ES-I3 (cell line): ENCODE data around the gene NCKAP5.

ENCODE experiments used
- H3K36me3 ChIP-seq: 2 replicates; pipeline ENCODE4 v1.6.1; 2013; ENCODE audit warnings: mild to moderate bottlenecking, low read length, control low read depth, moderate library complexity; ENCODE audit not compliant: insufficient read depth
- H3K4me1 ChIP-seq: 2 replicates; pipeline ENCODE4 v1.6.1; 2013; ENCODE audit warnings: mild to moderate bottlenecking, control low read depth, low read length; ENCODE audit not compliant: insufficient read depth
- H3K9ac ChIP-seq: 2 replicates; pipeline ENCODE4 v1.6.1; 2013; ENCODE audit warnings: low read depth, mild to moderate bottlenecking, low read length, moderate library complexity
- H3K9me3 ChIP-seq: 2 replicates; pipeline ENCODE4 v1.6.1; 2013; ENCODE audit warnings: mild to moderate bottlenecking, low read length, moderate library complexity; ENCODE audit not compliant: control insufficient read depth, insufficient read depth

NCKAP5 gene

DNA sequence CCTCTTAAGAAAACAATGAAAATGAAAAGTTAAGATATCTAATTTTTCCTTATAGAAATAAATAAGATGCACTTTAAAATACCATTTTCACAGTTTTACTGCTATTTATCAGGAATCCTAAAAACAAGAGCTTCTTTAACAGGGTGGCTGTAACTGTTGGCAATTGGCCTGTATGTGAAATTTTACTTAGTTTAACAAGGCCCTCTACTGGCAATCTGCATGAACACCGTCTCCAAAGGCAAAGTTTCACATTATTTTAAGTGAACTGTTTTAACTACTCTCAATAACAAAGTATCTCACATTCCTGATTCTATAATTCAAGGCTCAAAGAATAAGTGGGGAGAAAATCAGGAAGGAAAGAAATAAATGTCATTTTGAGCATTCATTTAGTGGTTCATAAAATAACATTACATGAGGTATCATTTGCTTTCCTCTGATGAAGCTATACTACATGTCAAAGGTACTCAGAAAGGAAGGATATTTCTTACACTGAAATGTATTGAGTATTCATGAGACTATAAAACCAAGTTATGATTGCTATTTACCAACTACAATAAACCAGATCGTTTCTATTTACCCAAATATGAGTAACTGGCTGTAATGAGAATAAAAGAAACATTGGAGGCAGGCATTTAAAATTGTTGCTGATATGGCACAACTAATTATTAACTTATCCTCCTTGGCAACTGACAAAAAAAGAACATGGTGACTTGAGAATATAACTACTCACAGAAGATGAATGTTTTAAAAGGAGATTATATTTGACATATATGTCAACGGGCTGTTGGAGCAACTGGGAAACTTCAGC, 7.0 kb downstream of the NCKAP5 start:
- Histone ChIP-seq H3K4me1 (no peaks in the 10 kb centered on the region), H3K9me3 (no peaks in the 10 kb centered on the region), H3K36me3 (no peaks in the 10 kb centered on the region), H3K9ac (no peak overlapping the region)

- no peaks in the 10 kb centered on the region for H3K9me3 ChIP-seq
- no peaks in the 10 kb centered on the region; the same call in 1 of the 2 replicates for H3K4me1 ChIP-seq
- no peak overlapping the region for H3K9ac ChIP-seq
- H3K36me3 ChIP-seq: no peaks in the 10 kb centered on the region
Observed at GRCh38 chr2:133557614-133558013, 10.6 kb downstream of the NCKAP5 start.

DNA sequence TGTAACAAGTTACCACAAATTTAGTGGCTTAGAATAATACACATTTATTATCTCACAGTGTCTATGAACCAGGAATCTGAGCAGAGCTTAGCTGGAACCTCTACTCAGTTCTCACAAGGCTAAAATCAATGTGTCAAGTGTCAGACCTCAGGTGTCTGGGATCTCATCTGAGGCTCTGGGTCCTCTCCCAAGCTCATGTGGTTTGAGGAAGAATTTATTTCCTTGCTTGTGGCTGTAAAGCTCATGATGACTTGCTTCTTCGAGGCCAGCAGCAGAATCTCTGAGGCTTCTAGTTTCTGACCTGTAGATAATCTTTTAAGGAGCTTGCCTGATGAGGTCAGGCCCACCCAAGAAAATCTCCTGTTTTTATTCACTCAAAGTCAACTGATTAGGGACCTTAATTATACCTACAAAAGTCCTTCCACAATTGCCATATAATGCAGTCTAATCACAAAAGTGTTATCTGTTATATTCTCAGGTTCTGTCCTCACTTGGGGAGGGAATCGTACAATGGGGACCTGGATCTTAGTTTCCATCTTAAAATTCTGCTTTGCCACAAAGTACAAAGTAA, 14.3 kb downstream of the NCKAP5 start:
- H3K9me3 ChIP-seq: no peaks in the 10 kb centered on the region
- H3K4me1 ChIP-seq: no peaks in the 10 kb centered on the region; the same call in 1 of the 2 replicates
- no peaks in the 10 kb centered on the region for H3K36me3 ChIP-seq
- H3K9ac ChIP-seq: no peak overlapping the region

DNA sequence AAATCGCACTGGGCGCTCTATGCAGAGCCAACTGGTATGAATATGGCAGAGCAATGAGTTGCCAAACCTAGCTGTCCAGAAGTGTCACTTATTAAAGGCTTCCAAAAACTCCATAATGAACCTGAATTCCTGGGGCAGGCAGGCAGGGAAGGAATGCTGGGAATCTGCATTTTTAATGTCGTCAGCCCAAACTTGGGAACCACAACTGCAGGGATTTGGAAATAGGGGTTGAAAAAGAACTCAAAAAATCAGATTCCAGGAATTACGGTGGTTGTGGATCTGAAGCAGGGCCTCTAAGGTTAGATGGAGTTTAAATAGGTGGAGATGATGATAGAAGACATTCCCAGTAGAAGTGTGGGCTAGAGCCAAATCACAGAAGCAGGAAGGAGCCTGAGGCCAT, 15.0 kb downstream of the NCKAP5 start:
- Histone ChIP-seq H3K9ac (no peak overlapping the region), H3K4me1 (no peaks in the 10 kb centered on the region; the same call in 1 of the 2 replicates), H3K9me3 (no peaks in the 10 kb centered on the region), H3K36me3 (no peaks in the 10 kb centered on the region)

- no peak overlapping the region for H3K9ac ChIP-seq
- no peaks in the 10 kb centered on the region; the same call in 1 of the 2 replicates for H3K4me1 ChIP-seq
- H3K36me3 ChIP-seq: no peaks in the 10 kb centered on the region
- no peaks in the 10 kb centered on the region for H3K9me3 ChIP-seq
Observed at GRCh38 chr2:133552821-133553220, 15.4 kb downstream of the NCKAP5 start.

DNA sequence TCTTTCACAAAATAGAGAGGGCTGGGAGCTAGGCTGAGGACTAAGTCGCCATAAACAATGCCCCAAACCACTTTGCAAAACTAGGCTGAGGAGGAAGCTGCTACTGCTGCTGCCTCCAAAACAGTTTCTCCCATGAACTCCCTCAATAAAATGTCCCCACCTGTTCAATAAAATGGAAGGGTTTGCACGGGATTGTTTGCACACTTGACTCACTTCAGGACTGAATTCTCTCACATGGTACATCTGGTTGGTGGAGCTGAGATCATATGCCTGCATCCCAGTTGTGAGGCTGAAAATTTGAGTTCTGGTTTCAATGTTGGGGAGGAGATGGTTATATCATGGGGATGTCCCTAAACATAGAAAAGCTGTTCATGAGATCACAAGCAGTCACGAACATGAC, 26.5 kb downstream of the NCKAP5 start:
- Histone ChIP-seq H3K9ac (no peak overlapping the region), H3K4me1 (no peaks in the 10 kb centered on the region), H3K36me3 (no peaks in the 10 kb centered on the region), H3K9me3 (no peaks in the 10 kb centered on the region)

- Histone ChIP-seq H3K9ac (no peak overlapping the region), H3K4me1 (no peaks in the 10 kb centered on the region), H3K36me3 (no peaks in the 10 kb centered on the region), H3K9me3 (no peaks in the 10 kb centered on the region)
Observed at GRCh38 chr2:133541376-133541775, 26.9 kb downstream of the NCKAP5 start.

- Histone ChIP-seq H3K9ac (no peak overlapping the region), H3K4me1 (no peaks in the 10 kb centered on the region), H3K9me3 (no peaks in the 10 kb centered on the region), H3K36me3 (no peaks in the 10 kb centered on the region)
Observed at GRCh38 chr2:133532919-133533318, 35.3 kb downstream of the NCKAP5 start.

DNA sequence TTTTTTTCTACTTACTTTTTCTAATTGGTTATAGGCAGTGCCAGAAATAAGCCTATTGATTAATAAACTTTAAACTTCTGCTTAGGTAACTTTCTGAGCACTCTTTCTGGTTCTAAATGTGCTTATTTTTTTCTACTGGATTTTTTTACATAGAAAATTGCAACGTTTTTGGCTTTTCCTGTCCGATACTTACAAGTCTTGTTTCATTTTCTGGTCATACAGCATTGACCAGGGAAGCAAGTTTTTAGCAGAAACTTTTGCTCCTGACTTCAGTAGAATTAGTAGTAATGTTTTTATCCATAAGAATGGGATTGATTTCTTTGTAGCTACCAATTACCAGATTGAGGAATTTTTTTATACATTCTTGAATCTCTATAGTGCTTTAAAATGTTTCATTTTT, 36.9 kb downstream of the NCKAP5 start:
- no peaks in the 10 kb centered on the region for H3K4me1 ChIP-seq
- H3K9ac ChIP-seq: no peak overlapping the region
- H3K36me3 ChIP-seq: no peaks in the 10 kb centered on the region
- no peaks in the 10 kb centered on the region for H3K9me3 ChIP-seq

- H3K9me3 ChIP-seq: no peaks in the 10 kb centered on the region
- no peak overlapping the region for H3K9ac ChIP-seq
- H3K4me1 ChIP-seq: no peaks in the 10 kb centered on the region
- no peaks in the 10 kb centered on the region for H3K36me3 ChIP-seq
Observed at GRCh38 chr2:133530645-133531044, 37.6 kb downstream of the NCKAP5 start.

- H3K36me3 ChIP-seq: no peaks in the 10 kb centered on the region
- peaks cover 4% of the 10 kb centered on the region; the same call in 1 of the 2 replicates for H3K4me1 ChIP-seq
- H3K9ac ChIP-seq: no peak overlapping the region
- no peaks in the 10 kb centered on the region for H3K9me3 ChIP-seq
Observed at GRCh38 chr2:133526530-133527300, 41.5 kb downstream of the NCKAP5 start.

DNA sequence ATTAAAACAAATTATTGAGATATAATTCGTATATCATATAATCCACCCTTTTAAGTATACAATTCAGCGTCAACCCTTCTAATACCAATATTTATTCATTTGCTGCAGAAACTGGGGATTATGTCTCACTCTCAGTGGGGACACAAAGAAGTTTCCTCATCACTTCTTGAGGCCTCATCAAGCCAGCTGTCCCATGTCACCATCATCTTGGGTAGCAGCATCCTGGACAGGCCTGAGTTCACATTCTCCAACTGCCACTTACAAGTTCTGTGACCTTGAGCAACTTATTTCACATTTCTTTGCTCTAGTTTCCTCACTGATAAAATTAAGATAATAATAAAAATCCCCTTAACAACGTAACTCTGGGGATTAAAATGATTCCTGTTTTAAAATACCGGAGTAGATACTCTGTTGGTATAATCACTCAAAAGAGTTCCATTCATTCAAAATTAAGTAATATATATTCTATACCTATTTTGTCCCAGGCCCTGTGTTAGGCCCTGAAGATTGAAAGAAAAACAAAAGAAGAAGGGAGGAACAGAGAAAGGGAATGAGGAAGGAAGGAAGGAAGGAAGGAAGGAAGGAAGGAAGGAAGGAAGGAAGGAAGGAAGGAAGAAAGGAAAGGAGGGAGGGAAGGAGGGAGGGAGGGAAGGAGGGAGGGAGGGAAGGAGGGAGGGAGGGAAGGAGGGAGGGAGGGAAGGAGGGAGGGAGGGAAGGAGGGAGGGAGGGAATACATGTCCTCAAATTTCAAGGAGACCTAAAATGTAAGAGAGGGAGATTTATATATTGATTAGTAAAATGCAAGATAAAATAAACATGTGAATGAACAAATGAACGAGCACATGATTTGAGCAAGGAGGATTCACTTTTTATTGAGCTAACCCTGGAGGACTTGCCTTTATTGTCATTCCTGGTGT, 42.4 kb downstream of the NCKAP5 start:
- H3K36me3 ChIP-seq: no peaks in the 10 kb centered on the region
- peaks cover 4% of the 10 kb centered on the region; the same call in 1 of the 2 replicates for H3K4me1 ChIP-seq
- H3K9me3 ChIP-seq: no peaks in the 10 kb centered on the region
- no peak overlapping the region for H3K9ac ChIP-seq

GRCh38 chr2:133525090-133525489, 43.2 kb downstream of the NCKAP5 start:
- no peak overlapping the region for H3K9ac ChIP-seq
- H3K9me3 ChIP-seq: no peaks in the 10 kb centered on the region
- H3K36me3 ChIP-seq: no peaks in the 10 kb centered on the region
- peaks cover 4% of the 10 kb centered on the region; the same call in 1 of the 2 replicates for H3K4me1 ChIP-seq

GRCh38 chr2:133523406-133523805, 44.9 kb downstream of the NCKAP5 start:
- H3K36me3 ChIP-seq: no peaks in the 10 kb centered on the region

More at GRCh38 chr2:133523406-133523805, 44.9 kb downstream of the NCKAP5 start:
- Histone ChIP-seq H3K9ac (no peak overlapping the region), H3K4me1 (peaks cover 4% of the 10 kb centered on the region; the same call in 1 of the 2 replicates), H3K9me3 (no peaks in the 10 kb centered on the region)
